Activated naive CD8-positive, alpha-beta T cell treated with anti-CD3 and anti-CD28 coated beads, Interleukin-2, amount 10 ng/mL, durations not matched to agents 7 days and 5 days (primary cell): ENCODE data around the gene METRN. TPM values are rescaled to one million over a fixed set of nuclear protein-coding genes. Genes with fewer than 3 reads are reported as not detected.

Source experiments
- ATAC-seq: fragments of 150-1000 bp; cut with Tn5 transposase; one replicate; pipeline ENCODE4 v1.10.0; 2021; ENCODE audit warnings: low read depth, moderate library complexity
- POLR2A ChIA-PET: fragments of 350-600 bp; sonication (Branson Sonifier 250); formaldehyde crosslinking; loops from one replicate; lab custom pipeline; 2021; ENCODE audit warnings: antibody characterized with exemption; lab: Charles Lee
- DNase-seq: peaks from one replicate; pipeline ENCODE4 v3.0.0; 2021
- H3K27ac Mint-ChIP-seq: one replicate; pipeline ENCODE4 v1.8.0; 2022; ENCODE audit warnings: mild to moderate bottlenecking, mixed read lengths
- H3K27me3 Mint-ChIP-seq: one replicate; pipeline ENCODE4 v1.8.0; 2022; ENCODE audit warnings: mild to moderate bottlenecking, moderate library complexity, mixed read lengths
- H3K36me3 Mint-ChIP-seq: one replicate; pipeline ENCODE4 v1.8.0; 2021; ENCODE audit warnings: mild to moderate bottlenecking, mixed read lengths
- H3K4me1 Mint-ChIP-seq: one replicate; pipeline ENCODE4 v1.8.0; 2021; ENCODE audit warnings: mixed read lengths
- H3K4me3 Mint-ChIP-seq: one replicate; pipeline ENCODE4 v1.8.0; 2022; ENCODE audit warnings: mild to moderate bottlenecking, moderate library complexity, mixed read lengths
- H3K9me3 Mint-ChIP-seq: one replicate; pipeline ENCODE4 v1.8.0; 2021; ENCODE audit warnings: mixed read lengths
- total RNA-seq, 2 experiments: library from RNA; stranded (reverse); gene quantifications; one replicate each; pipeline ENCODE4 v1.2.3, GENCODE V29; 2021

METRN gene
- total RNA-seq, 2 experiments from 2014 or later, result 10.0 to 12.4 TPM

- H3K27me3 Mint-ChIP-seq, result peaks cover 37% of the 10 kb centered on the region
- no peaks in the 10 kb centered on the region for H3K9me3 Mint-ChIP-seq
- POLR2A ChIA-PET, result no interaction called here
- no peaks in the 10 kb centered on the region for H3K36me3 Mint-ChIP-seq
- ATAC-seq (no peak), DNase-seq (no peak)
- no peak overlapping the region for H3K27ac Mint-ChIP-seq
- H3K4me1 Mint-ChIP-seq, result peaks cover 3% of the 10 kb centered on the region
- H3K4me3 Mint-ChIP-seq, result no peak overlapping the region
These were observed 11.5 kb upstream of the METRN start for GRCh38 chr16:703406-703805.

GRCh38 chr16:704047-704446 is 10.9 kb upstream of the METRN start:
- Mint-ChIP-seq H3K9me3 (no peaks in the 10 kb centered on the region), H3K27me3 (peaks cover 42% of the 10 kb centered on the region), H3K27ac (no peak overlapping the region), H3K4me3 (no peak overlapping the region), H3K36me3 (no peaks in the 10 kb centered on the region), H3K4me1 (peaks cover 3% of the 10 kb centered on the region)
- POLR2A ChIA-PET, result interaction anchor here (0.8 kb wide), 1 partner anchor 17 kb away, joined by 3 read pairs; the partner anchor contains the start of gene ANTKMT
- DNase-seq, result no peak
- no peak for ATAC-seq

GRCh38 chr16:704552-705380 is 10.2 kb upstream of the METRN start:
- Mint-ChIP-seq H3K27me3 (peaks cover 48% of the 10 kb centered on the region), H3K4me3 (no peak overlapping the region), H3K9me3 (no peaks in the 10 kb centered on the region), H3K36me3 (no peaks in the 10 kb centered on the region), H3K27ac (no peak overlapping the region), H3K4me1 (no peaks in the 10 kb centered on the region)
- ATAC-seq (no peak), DNase-seq (no peak)
- POLR2A ChIA-PET, result interaction anchor here (0.8 kb wide), 1 partner anchor 16 kb away, joined by 3 read pairs; the partner anchor contains the start of gene ANTKMT

GRCh38 chr16:705431-706188 is 9.3 kb upstream of the METRN start, which contains the start of gene FBXL16:
Gene FBXL16 (minus strand): TSS chr16:705801. CDS start chr16:697405, 8,396 bp downstream.
- Mint-ChIP-seq H3K4me1 (no peaks in the 10 kb centered on the region), H3K27ac (no peak within 1 kb of the TSS), H3K36me3 (no peaks in the 10 kb centered on the region), H3K9me3 (no peaks in the 10 kb centered on the region), H3K27me3 (peaks cover 45% of the 10 kb centered on the region), H3K4me3 (no peak within 1 kb of the TSS)
- DNase-seq, result no peak
- POLR2A ChIA-PET, result interaction anchor here (1.3 kb wide), 1 partner anchor 10 kb away, joined by 3 read pairs; no protein-coding TSS in a partner anchor
- no peak for ATAC-seq

GRCh38 chr16:706189-707061 is 8.5 kb upstream of the METRN start:
- no peak for DNase-seq
- H3K4me1 Mint-ChIP-seq, result no peaks in the 10 kb centered on the region
- no peaks in the 10 kb centered on the region for H3K9me3 Mint-ChIP-seq
- no peak for ATAC-seq
- no peak overlapping the region for H3K4me3 Mint-ChIP-seq
- H3K27me3 Mint-ChIP-seq, result peaks cover 48% of the 10 kb centered on the region
- no peaks in the 10 kb centered on the region for H3K36me3 Mint-ChIP-seq
- no peak overlapping the region for H3K27ac Mint-ChIP-seq
- POLR2A ChIA-PET, result interaction anchor here (0.9 to 1.3 kb wide), 2 partner anchors 10 to 11 kb away, joined by 3 read pairs; no protein-coding TSS in a partner anchor

GRCh38 chr16:707062-707538 is 7.8 kb upstream of the METRN start:
- no peaks in the 10 kb centered on the region for H3K4me1 Mint-ChIP-seq
- no peak for DNase-seq
- ATAC-seq, result no peak
- H3K27ac Mint-ChIP-seq, result no peak overlapping the region
- no peak overlapping the region for H3K4me3 Mint-ChIP-seq
- POLR2A ChIA-PET, result interaction anchor here (0.9 kb wide), 1 partner anchor 9 kb away, joined by 3 read pairs; no protein-coding TSS in a partner anchor
- no peaks in the 10 kb centered on the region for H3K9me3 Mint-ChIP-seq
- H3K27me3 Mint-ChIP-seq, result peaks cover 42% of the 10 kb centered on the region
- no peaks in the 10 kb centered on the region for H3K36me3 Mint-ChIP-seq

GRCh38 chr16:708019-708418 is 6.9 kb upstream of the METRN start:
- Mint-ChIP-seq H3K4me3 (no peak overlapping the region), H3K36me3 (no peaks in the 10 kb centered on the region), H3K4me1 (no peaks in the 10 kb centered on the region), H3K27me3 (peaks cover 40% of the 10 kb centered on the region), H3K9me3 (no peaks in the 10 kb centered on the region), H3K27ac (no peak overlapping the region)
- DNase-seq, result no peak
- POLR2A ChIA-PET, result interaction anchor here (1.0 kb wide), 1 partner anchor 80 kb away, joined by 4 read pairs; the partner anchor contains the start of genes CHTF18 and RPUSD1
- ATAC-seq, result no peak

- ATAC-seq (no peak), DNase-seq (no peak)
- peaks cover 40% of the 10 kb centered on the region for H3K27me3 Mint-ChIP-seq
- POLR2A ChIA-PET, result interaction anchor here (1.0 kb wide), 1 partner anchor 79 kb away, joined by 4 read pairs; the partner anchor contains the start of genes CHTF18 and RPUSD1
- H3K4me1 Mint-ChIP-seq, result no peaks in the 10 kb centered on the region
- H3K9me3 Mint-ChIP-seq, result no peaks in the 10 kb centered on the region
- H3K27ac Mint-ChIP-seq, result no peak overlapping the region
- H3K4me3 Mint-ChIP-seq, result no peak overlapping the region
- H3K36me3 Mint-ChIP-seq, result no peaks in the 10 kb centered on the region
These were observed 6.0 kb upstream of the METRN start for GRCh38 chr16:708959-709358.

GRCh38 chr16:709566-710499 is 5.1 kb upstream of the METRN start:
- Mint-ChIP-seq H3K27me3 (peaks cover 37% of the 10 kb centered on the region), H3K36me3 (no peaks in the 10 kb centered on the region), H3K4me3 (no peak overlapping the region), H3K4me1 (peaks cover 3% of the 10 kb centered on the region), H3K9me3 (no peaks in the 10 kb centered on the region), H3K27ac (no peak overlapping the region)
- DNase-seq (no peak), ATAC-seq (no peak)
- POLR2A ChIA-PET, result interaction anchor here (0.5 kb wide), 1 partner anchor 347 kb away, joined by 3 read pairs; no protein-coding TSS in a partner anchor

- Mint-ChIP-seq H3K9me3 (no peaks in the 10 kb centered on the region), H3K36me3 (no peaks in the 10 kb centered on the region), H3K27ac (no peak overlapping the region), H3K4me3 (no peak overlapping the region), H3K27me3 (peaks cover 37% of the 10 kb centered on the region), H3K4me1 (peaks cover 3% of the 10 kb centered on the region)
- ATAC-seq (no peak), DNase-seq (no peak)
- POLR2A ChIA-PET, result interaction anchor here (0.5 kb wide), 1 partner anchor 347 kb away, joined by 3 read pairs; no protein-coding TSS in a partner anchor
These were observed 4.3 kb upstream of the METRN start for GRCh38 chr16:710500-711075.

GRCh38 chr16:711084-711483 is 3.8 kb upstream of the METRN start:
- ATAC-seq (no peak), DNase-seq (no peak)
- Mint-ChIP-seq H3K4me1 (peaks cover 3% of the 10 kb centered on the region), H3K27ac (no peak overlapping the region), H3K27me3 (peaks cover 41% of the 10 kb centered on the region), H3K9me3 (no peaks in the 10 kb centered on the region), H3K4me3 (no peak overlapping the region), H3K36me3 (no peaks in the 10 kb centered on the region)
- POLR2A ChIA-PET, result no interaction called here
